Measurements from ENCODE around the gene KSR2. TPM values are rescaled to one million over a fixed set of nuclear protein-coding genes. Genes with fewer than 3 reads are reported as not detected.

The KSR2 gene
- total and polyA plus RNA-seq, 2 experiments from 2014 or later, result under 0.01 to 0.02 TPM

DNA sequence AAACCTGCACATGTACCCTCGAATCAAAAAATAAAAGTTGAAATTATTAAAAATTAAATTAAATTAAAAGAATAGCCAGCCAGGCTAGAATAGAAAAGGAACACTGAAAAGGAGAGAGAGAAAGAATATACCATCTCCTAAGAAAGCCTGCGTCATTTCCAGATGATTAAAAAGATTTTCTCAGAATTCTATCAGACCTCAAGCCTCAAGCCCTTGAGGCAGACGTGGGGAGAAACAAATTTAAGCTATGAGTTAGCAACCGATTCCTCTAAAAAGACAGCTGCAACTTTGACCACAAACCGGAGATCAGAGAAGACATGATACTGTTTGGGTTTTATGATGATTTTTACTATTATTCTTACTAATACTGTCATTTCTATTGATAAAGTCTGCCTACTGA lies 138.3 kb downstream of the KSR2 start:
- Histone ChIP-seq H3K36me3 (no peaks in the 10 kb centered on the region), H3K4me1 (ENCODE audit: low read depth) (no peaks in the 10 kb centered on the region), H3K27ac (no peak overlapping the region), H3K27me3 (no peaks in the 10 kb centered on the region), H3K4me3 (no peak overlapping the region), H3K9me3 (ENCODE audit: low read depth) (no peaks in the 10 kb centered on the region)
- TF ChIP-seq, protein P1, sequence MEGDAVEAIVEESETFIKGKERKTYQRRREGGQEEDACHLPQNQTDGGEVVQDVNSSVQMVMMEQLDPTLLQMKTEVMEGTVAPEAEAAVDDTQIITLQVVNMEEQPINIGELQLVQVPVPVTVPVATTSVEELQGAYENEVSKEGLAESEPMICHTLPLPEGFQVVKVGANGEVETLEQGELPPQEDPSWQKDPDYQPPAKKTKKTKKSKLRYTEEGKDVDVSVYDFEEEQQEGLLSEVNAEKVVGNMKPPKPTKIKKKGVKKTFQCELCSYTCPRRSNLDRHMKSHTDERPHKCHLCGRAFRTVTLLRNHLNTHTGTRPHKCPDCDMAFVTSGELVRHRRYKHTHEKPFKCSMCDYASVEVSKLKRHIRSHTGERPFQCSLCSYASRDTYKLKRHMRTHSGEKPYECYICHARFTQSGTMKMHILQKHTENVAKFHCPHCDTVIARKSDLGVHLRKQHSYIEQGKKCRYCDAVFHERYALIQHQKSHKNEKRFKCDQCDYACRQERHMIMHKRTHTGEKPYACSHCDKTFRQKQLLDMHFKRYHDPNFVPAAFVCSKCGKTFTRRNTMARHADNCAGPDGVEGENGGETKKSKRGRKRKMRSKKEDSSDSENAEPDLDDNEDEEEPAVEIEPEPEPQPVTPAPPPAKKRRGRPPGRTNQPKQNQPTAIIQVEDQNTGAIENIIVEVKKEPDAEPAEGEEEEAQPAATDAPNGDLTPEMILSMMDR (IDR thresholded peaks at IDR 0.05; ENCODE audit: low read depth, low read length), result no peak
- no peak for DNase-seq (ENCODE audit: low read depth in 1 of 2, low spot score in 1 of 2)

DNA sequence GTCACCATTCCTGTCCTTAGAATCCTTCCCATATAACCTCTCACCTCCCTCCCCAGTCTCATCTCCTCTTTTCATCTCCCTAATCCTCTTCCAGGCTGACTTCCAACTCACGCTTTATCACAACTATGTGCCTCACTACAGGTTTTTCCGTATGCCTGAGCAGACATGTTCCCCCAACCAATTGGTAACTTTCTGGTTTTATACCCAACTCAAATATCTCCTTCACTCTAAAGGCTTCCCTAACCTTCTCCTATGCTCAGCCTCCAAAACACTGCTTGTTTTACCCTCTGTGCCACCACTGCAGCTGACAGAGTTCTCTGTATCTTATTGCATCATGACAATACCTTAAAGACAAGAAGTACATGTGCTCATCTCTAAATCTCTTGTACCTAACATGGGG lies 139.7 kb downstream of the KSR2 start:
- Histone ChIP-seq H3K27me3 (no peaks in the 10 kb centered on the region), H3K4me3 (no peak overlapping the region), H3K27ac (no peak overlapping the region), H3K4me1 (ENCODE audit: low read depth) (no peaks in the 10 kb centered on the region), H3K36me3 (no peaks in the 10 kb centered on the region), H3K9me3 (ENCODE audit: low read depth) (no peaks in the 10 kb centered on the region)
- DNase-seq (ENCODE audit: low read depth in 1 of 2, low spot score in 1 of 2), result no peak
- TF ChIP-seq, protein P1 (IDR thresholded peaks at IDR 0.05; ENCODE audit: low read depth, low read length), result no peak

DNA sequence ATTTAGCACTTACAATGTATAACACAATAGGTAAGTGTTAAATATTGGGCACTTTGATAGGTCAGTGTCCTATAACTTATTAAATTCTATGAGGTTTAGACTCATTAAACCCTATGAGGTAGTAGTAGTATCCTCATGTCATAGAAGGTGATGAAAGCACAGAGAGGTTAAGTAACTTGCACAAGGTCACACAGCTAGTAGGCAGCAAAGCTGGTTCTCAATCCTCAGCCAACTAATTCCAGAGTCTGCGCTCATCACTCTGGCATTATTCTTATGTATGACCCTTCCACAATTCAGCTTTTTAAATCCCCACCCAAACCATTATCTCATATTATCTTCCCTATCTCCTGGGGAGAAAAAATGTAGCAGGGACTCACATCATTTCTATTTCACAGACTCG lies 141.1 kb downstream of the KSR2 start:
- TF ChIP-seq, protein P1 (IDR thresholded peaks at IDR 0.05; ENCODE audit: low read depth, low read length), result no peak
- Histone ChIP-seq H3K36me3 (no peaks in the 10 kb centered on the region), H3K4me1 (ENCODE audit: low read depth) (no peaks in the 10 kb centered on the region)

GRCh38 chr12:117825827-117826226 lies 143.0 kb downstream of the KSR2 start:
- TF ChIP-seq, protein P1 (IDR thresholded peaks at IDR 0.05; ENCODE audit: low read depth, low read length), result no peak
- Histone ChIP-seq H3K4me3 (no peak overlapping the region), H3K27me3 (no peaks in the 10 kb centered on the region), H3K4me1 (ENCODE audit: low read depth) (no peaks in the 10 kb centered on the region), H3K9me3 (ENCODE audit: low read depth) (no peaks in the 10 kb centered on the region), H3K27ac (no peak overlapping the region), H3K36me3 (no peaks in the 10 kb centered on the region)
- DNase-seq (ENCODE audit: low read depth in 1 of 2, low spot score in 1 of 2), result no peak

More for the DNA sequence above, 141.1 kb downstream of the KSR2 start:
- Histone ChIP-seq H3K4me3 (no peak overlapping the region), H3K27me3 (no peaks in the 10 kb centered on the region), H3K9me3 (ENCODE audit: low read depth) (no peaks in the 10 kb centered on the region), H3K27ac (no peak overlapping the region)
- no peak for DNase-seq (ENCODE audit: low read depth in 1 of 2, low spot score in 1 of 2)

DNA sequence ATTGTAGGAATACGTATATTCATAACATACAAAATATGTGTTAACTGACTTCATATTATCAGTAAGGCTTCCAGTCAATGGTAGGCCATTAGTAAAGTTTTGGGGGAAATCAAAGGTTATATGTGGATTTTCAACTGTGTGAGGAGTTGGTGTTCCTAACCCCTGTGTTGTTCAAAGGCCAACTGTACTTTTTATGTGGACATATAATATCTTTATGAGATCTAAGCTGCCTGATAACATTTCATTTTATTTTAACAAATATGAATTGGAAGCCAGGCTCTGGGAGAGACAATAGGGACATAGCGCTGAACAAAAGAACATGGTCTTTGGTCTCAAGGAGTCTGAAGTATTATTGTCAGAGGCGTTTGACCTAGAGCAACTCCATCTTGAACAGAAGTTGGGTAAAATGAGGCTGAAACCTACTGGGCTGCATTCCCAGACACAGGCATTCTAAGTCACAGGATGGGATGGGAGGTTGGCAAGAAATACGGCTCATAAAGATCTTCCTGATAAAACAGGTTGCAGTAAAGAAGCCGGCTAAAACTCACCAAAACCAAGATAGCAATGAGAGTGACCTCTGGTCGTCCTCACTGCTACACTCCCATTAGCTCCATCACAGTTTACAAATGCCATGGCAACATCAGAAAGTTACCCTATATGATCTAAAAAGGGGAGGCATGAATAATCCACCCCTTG lies 147.2 kb downstream of the KSR2 start:
- H3K36me3 ChIP-seq, result no peaks in the 10 kb centered on the region
- no peaks in the 10 kb centered on the region for H3K4me1 ChIP-seq (ENCODE audit: low read depth)
- H3K27me3 ChIP-seq, result no peaks in the 10 kb centered on the region
- H3K9me3 ChIP-seq (ENCODE audit: low read depth), result no peaks in the 10 kb centered on the region
- H3K27ac ChIP-seq, result no peak overlapping the region
- no peak for DNase-seq (ENCODE audit: low read depth in 1 of 2, low spot score in 1 of 2)
- no peak overlapping the region for H3K4me3 ChIP-seq
- TF ChIP-seq, protein P1 (IDR thresholded peaks at IDR 0.05; ENCODE audit: low read depth, low read length), result no peak
